Neuronal stem cell (in vitro differentiated cells): ENCODE results near the gene ZIK1.

Experiments used
- DNase-seq: peaks from one replicate; pipeline ENCODE4 v3.0.0-alpha.2; 2013; ENCODE audit warnings: low spot score
- H2AFZ ChIP-seq: one replicate; pipeline ENCODE4 v1.6.1; 2013; ENCODE audit warnings: mild to moderate bottlenecking, low read length, inconsistent platforms
- H2AK5ac ChIP-seq: 2 replicates; pipeline ENCODE4 v1.6.1; 2013; ENCODE audit warnings: low read depth, mild to moderate bottlenecking, inconsistent platforms, low read length, moderate library complexity, mixed read lengths
- H2BK120ac ChIP-seq: 2 replicates; pipeline ENCODE4 v1.6.1; 2013; ENCODE audit warnings: low read depth, mild to moderate bottlenecking, inconsistent platforms, low read length, moderate library complexity, mixed read lengths
- H2BK12ac ChIP-seq: one replicate; pipeline ENCODE4 v1.6.1; 2013; ENCODE audit warnings: low read length, inconsistent platforms
- H2BK15ac ChIP-seq: 2 replicates; pipeline ENCODE4 v1.6.1; 2013; ENCODE audit warnings: mild to moderate bottlenecking, low read length, inconsistent platforms, mixed read lengths
- H2BK5ac ChIP-seq: one replicate; pipeline ENCODE4 v1.6.1; 2013; ENCODE audit warnings: inconsistent platforms, mild to moderate bottlenecking, low read length, moderate library complexity
- H3K14ac ChIP-seq: one replicate; pipeline ENCODE4 v1.6.1; 2013; ENCODE audit warnings: low read length, inconsistent platforms
- H3K18ac ChIP-seq: 2 replicates; pipeline ENCODE4 v1.6.1; 2013; ENCODE audit warnings: low read length, inconsistent platforms
- H3K23ac ChIP-seq: 2 replicates; pipeline ENCODE4 v1.6.1; 2013; ENCODE audit warnings: low read depth, mild to moderate bottlenecking, mixed read lengths, low read length, inconsistent platforms; ENCODE audit not compliant: poor library complexity
- H3K27ac ChIP-seq: replicated peaks from 3 replicates; pipeline ENCODE4 v1.5.1; 2013; ENCODE audit warnings: low read length, inconsistent platforms
- H3K27me3 ChIP-seq, 3 experiments: 2 replicates each; pipeline ENCODE4 v1.6.1; 2013; ENCODE audit warnings: low read length in 3 of 3, mild to moderate bottlenecking in 2 of 3, inconsistent platforms in 1 of 3, low read depth in 1 of 3, mixed read lengths in 1 of 3, moderate library complexity in 1 of 3; ENCODE audit not compliant: control insufficient read depth in 3 of 3, insufficient read depth in 3 of 3
- H3K36me3 ChIP-seq, 2 donors: replicated peaks in 1 of 2; 2 replicates each; pipeline ENCODE4 v1.6.1; 2013; ENCODE audit warnings: low read length in 2 of 2; ENCODE audit not compliant: control insufficient read depth in 2 of 2, insufficient read depth in 2 of 2
- H3K4ac ChIP-seq: 2 replicates; pipeline ENCODE4 v1.6.1; 2013; ENCODE audit warnings: inconsistent platforms, mild to moderate bottlenecking, low read length, moderate library complexity
- H3K4me1 ChIP-seq, 2 donors: 1 replicate in 1 of 2; 2 replicates in 1 of 2; pipeline ENCODE4 v1.6.1; 2013; ENCODE audit warnings: low read length in 2 of 2, low read depth in 1 of 2; ENCODE audit not compliant: control insufficient read depth in 2 of 2, insufficient read depth in 1 of 2
- H3K4me2 ChIP-seq: one replicate; pipeline ENCODE4 v1.6.1; 2013; ENCODE audit warnings: mild to moderate bottlenecking, low read length, inconsistent platforms; ENCODE audit not compliant: insufficient read depth, poor library complexity, severe bottlenecking
- H3K4me3 ChIP-seq, 2 donors: 2 replicates each; pipeline ENCODE4 v1.5.1; 2013; ENCODE audit warnings: low read length in 2 of 2, mild to moderate bottlenecking in 2 of 2, inconsistent platforms in 1 of 2, moderate library complexity in 1 of 2
- H3K79me1 ChIP-seq: one replicate; pipeline ENCODE4 v1.6.1; 2013; ENCODE audit warnings: low read depth, mild to moderate bottlenecking, inconsistent platforms, low read length, moderate library complexity
- H3K9ac ChIP-seq: one replicate; pipeline ENCODE4 v1.6.1; 2013; ENCODE audit warnings: mild to moderate bottlenecking, low read depth, low read length, inconsistent platforms; ENCODE audit not compliant: poor library complexity
- H3K9me3 ChIP-seq, 2 donors: replicated peaks in 1 of 2; 2 replicates each; pipeline versions ENCODE3 to v1.6.1; 2013; ENCODE audit warnings: low read length in 2 of 2, mild to moderate bottlenecking in 2 of 2, inconsistent platforms in 1 of 2, low read depth in 1 of 2, mixed read lengths in 1 of 2, moderate library complexity in 1 of 2; ENCODE audit not compliant: control insufficient read depth in 2 of 2, insufficient read depth in 1 of 2
- H4K8ac ChIP-seq: one replicate; pipeline ENCODE4 v1.6.1; 2013; ENCODE audit warnings: low read depth, mild to moderate bottlenecking, inconsistent platforms, low read length, moderate library complexity
- H4K91ac ChIP-seq: one replicate; pipeline ENCODE4 v1.6.1; 2013; ENCODE audit warnings: low read length, low read depth, mild to moderate bottlenecking, inconsistent platforms; ENCODE audit not compliant: poor library complexity
- WGBS, 2 donors: extraction: QIAGEN DNeasy Blood & Tissue Kit; methylation state at CpG; one replicate each; pipeline ENCODE4 v1.1.7; 2013; ENCODE audit warnings: missing lambda C conversion rate in 2 of 2, mixed read lengths in 1 of 2; ENCODE audit not compliant: insufficient read length in 2 of 2, insufficient replicate concordance in 1 of 2; ENCODE audit errors: extremely low coverage in 2 of 2; 5-methylcytosine and 5-hydroxymethylcytosine counted together

Gene ZIK1

DNA sequence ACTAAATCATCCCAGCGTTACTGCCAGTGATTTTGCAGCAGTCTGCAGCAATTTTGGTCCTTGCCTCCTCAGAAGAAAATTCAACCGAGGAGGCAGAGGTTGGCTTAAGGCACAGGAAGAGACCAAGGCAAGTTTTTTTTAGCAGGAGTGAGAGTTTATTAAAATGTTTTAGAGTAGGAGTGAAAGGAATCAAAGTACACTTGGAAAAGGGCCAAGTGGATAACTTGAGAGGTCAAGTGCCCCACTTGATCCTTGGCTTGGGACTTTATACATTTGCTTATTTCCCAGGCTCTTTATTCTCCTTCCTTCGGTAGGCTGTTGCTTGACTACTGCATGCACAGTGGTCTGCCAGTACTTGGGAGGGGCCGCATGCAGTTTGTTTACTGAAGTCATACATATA lies 27.2 kb downstream of the ZIK1 start:
- Histone ChIP-seq H3K4me3 (no peak overlapping the region), H2BK12ac (no peak overlapping the region), H2BK120ac (no peak overlapping the region), H2BK5ac (no peak overlapping the region), H2AFZ (no peak overlapping the region), H3K27me3 (no peaks in the 10 kb centered on the region), H3K9ac (no peak overlapping the region), H3K18ac (no peak overlapping the region), H3K79me1 (peaks cover 11% of the 10 kb centered on the region), H3K14ac (no peak overlapping the region), H3K4me1 (peaks cover 0 to 2% of the 10 kb centered on the region in 2 donors), H3K36me3 (peaks cover 24 to 39% of the 10 kb centered on the region in 2 donors), H3K4me2 (no peak overlapping the region), H2BK15ac (no peak overlapping the region), H2AK5ac (no peak overlapping the region), H3K4ac (no peak overlapping the region), H3K27ac (no peak overlapping the region), H3K9me3 (peaks cover 15 to 20% of the 10 kb centered on the region in 2 donors), H3K23ac (no peak overlapping the region), H4K8ac (no peak overlapping the region), H4K91ac (no peak overlapping the region)
- WGBS, 2 donors = no CpG with 5 or more reads among the region's 4 CpGs
- DNase-seq = no peak

DNA sequence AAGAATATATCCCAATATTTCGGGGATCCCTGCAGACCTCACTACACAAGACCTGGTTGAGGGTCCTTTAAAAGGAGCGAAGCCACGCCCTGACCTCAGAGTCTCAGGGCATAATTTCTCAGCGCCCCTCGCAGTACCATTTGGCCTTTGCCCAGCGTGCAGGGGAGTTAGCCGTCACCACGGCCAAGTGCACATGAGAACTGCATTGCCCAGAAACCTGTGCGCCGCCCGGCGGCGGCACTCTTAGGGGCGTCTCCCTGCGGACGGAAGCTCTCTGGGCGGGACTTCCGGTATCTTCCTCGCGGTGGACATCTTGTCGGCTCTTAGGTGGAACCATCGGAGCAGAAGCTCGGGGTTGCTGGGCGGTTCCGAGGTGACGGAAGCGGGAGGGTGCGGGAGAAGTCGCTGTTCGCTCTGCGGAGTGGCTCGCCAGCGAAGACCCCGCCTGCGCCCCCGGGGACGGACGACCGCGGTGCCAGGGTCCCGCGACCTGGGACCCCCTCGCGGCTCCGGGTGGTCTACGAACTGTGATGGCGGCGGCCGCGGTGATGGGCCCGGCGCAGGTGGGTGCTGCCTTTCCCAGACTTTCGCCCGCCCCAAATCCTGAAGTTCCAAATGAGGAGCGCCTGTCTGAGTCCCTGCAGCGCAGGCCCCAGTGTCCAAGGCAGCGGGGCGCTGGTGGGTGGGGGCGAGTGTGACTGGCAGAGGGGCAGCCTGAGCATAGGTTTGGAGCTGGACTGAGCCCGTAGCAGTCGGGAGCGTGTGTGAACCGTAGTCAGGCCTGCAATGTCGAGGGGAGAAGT lies 30.2 kb downstream of the ZIK1 start, which contains the start of gene ZNF134:
Gene ZNF134 (plus strand): TSS at position 302 of the 803 bp plus-strand sequence. CDS start 5,227 bp downstream, outside the sequence.
- Histone ChIP-seq H3K18ac (peak within 1 kb of the TSS; percentile 98), H3K4me3 (peak within 1 kb of the TSS; percentile 68 to 94), H3K9me3 (peaks cover 43 to 45% of the 10 kb centered on the region in 2 donors), H2AFZ (peak within 1 kb of the TSS; percentile 80), H3K27ac (no peak within 1 kb of the TSS), H2BK120ac (peak within 1 kb of the TSS; percentile 11), H2BK12ac (no peak within 1 kb of the TSS), H3K27me3 (no peaks in the 10 kb centered on the region), H4K8ac (no peak within 1 kb of the TSS), H3K36me3 (peaks cover 41 to 42% of the 10 kb centered on the region in 2 donors), H3K23ac (peak within 1 kb of the TSS; percentile 89), H3K4me1 (peaks cover 0 to 2% of the 10 kb centered on the region in 2 donors), H2AK5ac (peak within 1 kb of the TSS; percentile 88), H4K91ac (peak within 1 kb of the TSS; percentile 73), H3K14ac (peak within 1 kb of the TSS; percentile 95), H2BK15ac (no peak within 1 kb of the TSS), H3K4ac (peak within 1 kb of the TSS; percentile 85), H3K79me1 (peaks cover 29% of the 10 kb centered on the region), H2BK5ac (peak within 1 kb of the TSS; percentile 59), H3K4me2 (peak within 1 kb of the TSS; percentile 56), H3K9ac (peak within 1 kb of the TSS; percentile 98)
- DNase-seq = peak; percentile 77
- WGBS, 2 donors = no CpG with 5 or more reads among the region's 64 CpGs

DNA sequence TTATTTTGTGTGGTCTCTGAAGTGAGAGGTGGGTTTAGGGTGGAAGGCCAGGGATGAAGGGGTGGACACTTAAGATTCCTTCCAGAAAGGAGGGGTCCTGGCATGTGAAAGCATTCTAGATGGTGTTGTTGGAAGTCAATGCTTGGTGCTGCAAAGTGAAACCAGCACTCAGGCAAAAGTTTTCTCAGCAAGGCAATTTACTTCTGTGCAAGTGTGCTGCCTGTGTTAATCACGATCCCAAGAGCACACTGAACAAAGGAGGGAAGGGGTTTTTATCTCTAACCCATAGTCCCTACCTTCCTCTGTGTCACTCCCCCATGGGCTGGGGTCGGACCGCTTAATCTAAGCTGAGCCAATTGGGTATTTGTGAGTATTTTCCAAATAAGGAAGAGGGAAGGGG lies 31.4 kb downstream of the ZIK1 start:
- DNase-seq = no peak
- no CpG with 5 or more reads among the region's 3 CpGs for WGBS, 2 donors
- Histone ChIP-seq H3K79me1 (peaks cover 29% of the 10 kb centered on the region), H3K9ac (no peak overlapping the region), H3K4me3 (peak overlapping the region; percentile 32 to 68), H3K36me3 (peaks cover 53 to 54% of the 10 kb centered on the region in 2 donors), H2BK12ac (no peak overlapping the region), H3K9me3 (peaks cover 55 to 57% of the 10 kb centered on the region in 2 donors), H2BK120ac (no peak overlapping the region), H2BK15ac (no peak overlapping the region), H4K91ac (no peak overlapping the region), H3K27me3 (no peaks in the 10 kb centered on the region), H3K18ac (no peak overlapping the region), H3K4me1 (peaks cover 0 to 2% of the 10 kb centered on the region in 2 donors), H3K4me2 (no peak overlapping the region), H2AK5ac (no peak overlapping the region), H2AFZ (no peak overlapping the region), H3K14ac (no peak overlapping the region), H3K23ac (no peak overlapping the region), H4K8ac (no peak overlapping the region), H2BK5ac (no peak overlapping the region), H3K27ac (no peak overlapping the region), H3K4ac (no peak overlapping the region)

DNA sequence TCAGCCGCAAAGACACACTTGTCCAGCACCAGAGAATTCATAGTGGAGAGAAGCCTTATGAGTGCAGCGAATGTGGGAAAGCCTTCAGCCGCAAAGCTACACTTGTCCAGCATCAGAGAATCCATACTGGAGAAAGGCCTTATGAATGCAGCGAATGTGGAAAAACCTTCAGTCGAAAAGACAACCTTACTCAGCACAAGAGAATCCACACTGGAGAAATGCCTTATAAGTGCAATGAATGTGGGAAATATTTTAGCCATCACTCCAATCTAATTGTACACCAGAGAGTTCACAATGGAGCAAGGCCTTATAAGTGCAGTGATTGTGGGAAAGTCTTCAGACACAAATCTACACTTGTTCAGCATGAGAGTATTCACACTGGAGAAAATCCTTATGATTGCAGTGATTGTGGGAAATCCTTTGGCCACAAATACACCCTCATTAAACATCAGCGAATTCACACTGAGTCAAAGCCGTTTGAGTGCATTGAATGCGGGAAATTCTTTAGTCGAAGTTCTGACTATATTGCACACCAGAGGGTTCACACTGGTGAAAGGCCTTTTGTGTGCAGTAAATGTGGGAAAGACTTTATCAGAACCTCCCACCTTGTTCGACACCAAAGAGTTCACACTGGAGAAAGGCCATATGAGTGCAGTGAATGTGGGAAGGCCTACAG lies 36.9 kb downstream of the ZIK1 start:
- H2BK12ac ChIP-seq = no peak overlapping the region
- no CpG with 5 or more reads among the region's 10 CpGs for WGBS, 2 donors
- no peak overlapping the region for H4K91ac ChIP-seq
- H3K36me3 ChIP-seq = peaks cover 78 to 100% of the 10 kb centered on the region in 2 donors
- no peak overlapping the region for H3K4ac ChIP-seq
- no peak overlapping the region for H3K23ac ChIP-seq
- H2BK120ac ChIP-seq = no peak overlapping the region
- H3K27ac ChIP-seq = no peak overlapping the region
- H3K79me1 ChIP-seq = peaks cover 18% of the 10 kb centered on the region
- no peak overlapping the region for H3K18ac ChIP-seq
- H2BK5ac ChIP-seq = no peak overlapping the region
- H3K4me2 ChIP-seq = no peak overlapping the region
- DNase-seq = no peak
- no peak overlapping the region for H3K9ac ChIP-seq
- no peak overlapping the region for H3K4me3 ChIP-seq
- peaks cover 80 to 98% of the 10 kb centered on the region in 2 donors for H3K9me3 ChIP-seq
- no peak overlapping the region for H4K8ac ChIP-seq
- H2BK15ac ChIP-seq = no peak overlapping the region
- H3K14ac ChIP-seq = no peak overlapping the region
- H2AK5ac ChIP-seq = no peak overlapping the region
- no peaks in the 10 kb centered on the region for H3K27me3 ChIP-seq
- no peak overlapping the region for H2AFZ ChIP-seq
- no peaks in the 10 kb centered on the region for H3K4me1 ChIP-seq
